A549 treated with dexamethasone at 1 μM for 4 hours (cell line): ENCODE measurements around the gene YWHAQ. TPM values are rescaled to one million over a fixed set of nuclear protein-coding genes. Genes with fewer than 3 reads are reported as not detected.

Source experiments
- total RNA-seq: library from RNA; stranded (reverse); fragments of 200-300 nt; extraction: Qiagen RNA extraction; gene quantifications from 5 replicates; pipeline ENCODE4 v1.2.3, GENCODE V29; 2022

YWHAQ gene
- total RNA-seq = 1,138 to 1,236 TPM (median 1,184 TPM) in 5 replicates

DNA sequence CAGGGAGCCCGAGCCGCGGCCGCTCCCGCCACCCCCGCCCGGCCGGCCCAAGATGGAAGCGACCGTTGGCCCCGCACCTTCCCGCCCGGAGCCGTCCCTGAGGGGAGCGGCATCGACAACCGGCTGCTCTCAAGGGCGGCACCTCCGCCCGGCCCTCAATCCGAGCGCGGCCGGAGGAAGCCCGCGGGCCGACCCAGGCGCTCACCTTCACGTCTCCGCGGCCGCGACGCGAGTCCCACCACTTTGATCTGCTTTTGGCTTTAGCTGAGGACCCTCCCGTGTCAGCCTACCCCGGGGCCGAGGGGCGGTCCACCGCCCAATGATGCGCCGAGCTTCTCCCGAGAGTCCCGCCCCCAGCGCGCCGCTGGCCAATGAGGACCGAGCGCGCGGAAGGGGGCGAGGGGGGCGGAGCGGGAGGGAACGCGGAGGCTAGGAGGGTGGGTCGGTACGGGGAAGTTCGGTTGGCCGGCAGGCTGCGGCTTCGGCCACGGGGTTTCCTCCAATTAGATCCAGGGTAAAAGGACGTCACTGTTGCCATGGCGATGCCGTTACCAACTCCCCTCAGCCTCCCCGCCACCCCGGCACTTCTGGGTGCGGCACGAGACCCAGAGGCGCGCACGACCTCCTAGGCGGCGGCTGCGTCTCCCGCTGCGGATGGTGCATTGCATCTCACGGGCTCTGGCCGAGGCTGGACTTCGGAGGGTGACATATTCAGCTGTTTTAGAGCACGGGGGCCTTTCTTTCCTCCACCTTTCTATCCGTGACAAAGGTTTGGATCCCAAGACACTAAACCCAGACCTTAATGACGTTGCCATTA lies at the start of gene YWHAQ:
Gene YWHAQ (minus strand): TSS at position 262 of the 817 bp plus-strand sequence. CDS start 545 bp downstream, outside the sequence.

GRCh38 chr2:9555297-9556120 lies 75.3 kb downstream of the YWHAQ start, which contains the start of gene ADAM17:
Gene ADAM17, minus strand, starts transcription at chr2:9555830. Its CDS starts 225 bp downstream, at chr2:9555605.

Other genes with a start within 250 kb of the YWHAQ start
- 162 to 220 TPM (median 176 TPM) in 5 replicates for gene ITGB1BP1, start 207.5 kb downstream of the YWHAQ start, total RNA-seq
- 56.0 to 60.8 TPM (median 58.1 TPM) in 5 replicates for gene CPSF3, start 207.3 kb downstream of the YWHAQ start, total RNA-seq
- 90.9 to 109 TPM (median 103 TPM) in 5 replicates for gene IAH1, start 156.4 kb downstream of the YWHAQ start, total RNA-seq
- gene ADAM17, start 75.2 kb downstream of the YWHAQ start, total RNA-seq = 28.1 to 37.6 TPM (median 37.2 TPM) in 5 replicates
- 25.4 to 44.4 TPM (median 28.6 TPM) in 5 replicates for gene TAF1B, start 212.5 kb upstream of the YWHAQ start, total RNA-seq